ENCODE results near the gene SLC17A5. TPM values are rescaled to one million over a fixed set of nuclear protein-coding genes. Genes with fewer than 3 reads are reported as not detected.

The SLC17A5 gene
- total and polyA plus RNA-seq, 4 experiments from 2014 or later = 11.8 to 16.2 (median 14.1) TPM

GRCh38 chr6:73652637-73653570, 888 bp downstream of the SLC17A5 start:
- Mint-ChIP-seq H3K4me1 (peaks cover 14 to 39% (median 33%) of the 10 kb centered on the region in 4 donors), H3K9me3 (no peaks in the 10 kb centered on the region), H3K36me3 (peaks cover 12 to 20% of the 10 kb centered on the region in 2 donors), H3K27me3 (no peaks in the 10 kb centered on the region), H3K27ac (peak overlapping the region; percentile 95 to 99 (median 99)), H3K4me3 (peak overlapping the region; percentile 99 to 100 (median 99))
- ChIA-PET POLR2A (ENCODE audit: partially characterized antibody) (interaction anchor here (0.7 to 4.9 kb wide), 23 partner anchors 8 to 1950 kb away, joined by 3 to 238 read pairs (median 5); partner anchors contain the start of genes CGAS, COX7A2, EEF1A1 and MTO1), CTCF (ENCODE audit: partially characterized antibody) (interaction anchor here (0.6 to 4.0 kb wide), 35 partner anchors 9 to 1632 kb away, joined by 3 to 33 read pairs (median 5); partner anchors contain the start of genes CGAS, MTO1 and TMEM30A)
- Histone ChIP-seq H3K36me3 (ENCODE audit: insufficient read depth, low read length) (no peaks in the 10 kb centered on the region), H3K9me3 (ENCODE audit: control insufficient read depth in 1 of 2, low read length in 2 of 2) (no peaks in the 10 kb centered on the region), H3K27me3 (ENCODE audit: insufficient read depth, low read length) (no peaks in the 10 kb centered on the region), H3K27ac (ENCODE audit: low read depth, low read length) (peak overlapping the region; percentile 99), H3K4me3 (ENCODE audit: low read length in 2 of 2) (peak overlapping the region; percentile 85 to 95), H3K4me1 (ENCODE audit: insufficient read depth, low read length) (peaks cover 22% of the 10 kb centered on the region)
- intact Hi-C loops (cut with micrococcal nuclease) = loop anchor here (1.0 to 10.0 kb wide), 8 partner anchors 66 to 1949 kb away; partner anchors contain the start of genes COX7A2, KCNQ5, MTO1 and SENP6
- DNase-seq = peak; percentile 71 to 84 (median 79)

- Histone ChIP-seq H3K36me3 (ENCODE audit: insufficient read depth, low read length) (no peaks in the 10 kb centered on the region), H3K9me3 (ENCODE audit: control insufficient read depth in 1 of 2, low read length in 2 of 2) (no peaks in the 10 kb centered on the region), H3K4me3 (ENCODE audit: low read length in 2 of 2) (no peak overlapping the region), H3K4me1 (ENCODE audit: insufficient read depth, low read length) (peaks cover 20% of the 10 kb centered on the region), H3K27ac (ENCODE audit: low read depth, low read length) (no peak overlapping the region), H3K27me3 (ENCODE audit: insufficient read depth, low read length) (no peaks in the 10 kb centered on the region)
- Mint-ChIP-seq H3K4me1 (peaks cover 21 to 48% (median 38%) of the 10 kb centered on the region in 4 donors), H3K27ac (no peak overlapping the region), H3K9me3 (no peaks in the 10 kb centered on the region), H3K4me3 (peak overlapping the region in 1 of 8 donors; percentile 47), H3K27me3 (no peaks in the 10 kb centered on the region), H3K36me3 (peaks cover 19 to 28% of the 10 kb centered on the region in 2 donors)
- intact Hi-C loops (cut with micrococcal nuclease) = loop anchor here (5.0 to 10.0 kb wide), 4 partner anchors 62 to 1953 kb away; partner anchors contain the start of genes KCNQ5 and SENP6
- ChIA-PET CTCF (ENCODE audit: partially characterized antibody) (no interaction called here), POLR2A (ENCODE audit: partially characterized antibody) (interaction anchor here (0.8 to 1.4 kb wide), 2 partner anchors 127 to 175 kb away, joined by 3 read pairs; no protein-coding TSS in a partner anchor)
- no peak for DNase-seq
These were observed 4.0 kb downstream of the SLC17A5 start for GRCh38 chr6:73649783-73650182.

DNA sequence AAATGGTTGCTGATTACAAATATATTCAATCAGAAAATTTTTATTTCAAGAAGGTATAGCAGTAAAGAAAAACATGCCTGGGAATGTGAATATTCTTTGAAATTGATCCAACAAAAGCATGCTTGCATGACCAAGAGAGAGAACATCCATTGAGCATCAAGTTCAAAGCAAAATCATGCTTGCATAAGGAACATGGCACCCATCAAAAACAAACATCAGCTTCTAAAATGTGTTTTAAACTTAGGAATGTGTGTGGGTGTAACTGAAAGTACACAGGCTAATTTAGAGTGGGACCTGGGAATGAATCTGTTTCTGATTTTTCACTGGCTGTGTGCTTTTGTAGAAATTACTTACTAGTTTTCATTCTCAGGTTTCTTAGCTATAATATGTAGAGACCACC, 5.6 kb downstream of the SLC17A5 start:
- peaks cover 20 to 39% (median 31%) of the 10 kb centered on the region in 4 donors for H3K4me1 Mint-ChIP-seq
- DNase-seq = no peak
- H3K4me3 Mint-ChIP-seq = no peak overlapping the region
- Histone ChIP-seq H3K4me3 (ENCODE audit: low read length in 2 of 2) (no peak overlapping the region), H3K27ac (ENCODE audit: low read depth, low read length) (no peak overlapping the region), H3K27me3 (ENCODE audit: insufficient read depth, low read length) (no peaks in the 10 kb centered on the region), H3K36me3 (ENCODE audit: insufficient read depth, low read length) (no peaks in the 10 kb centered on the region), H3K4me1 (ENCODE audit: insufficient read depth, low read length) (peaks cover 15% of the 10 kb centered on the region), H3K9me3 (ENCODE audit: control insufficient read depth in 1 of 2, low read length in 2 of 2) (no peaks in the 10 kb centered on the region)
- H3K27ac Mint-ChIP-seq = no peak overlapping the region
- ChIA-PET CTCF (ENCODE audit: partially characterized antibody) (interaction anchor here (1.7 kb wide), 2 partner anchors 37 to 198 kb away, joined by 5 to 9 read pairs; no protein-coding TSS in a partner anchor), POLR2A (ENCODE audit: partially characterized antibody) (interaction anchor here (3.0 kb wide), 1 partner anchor 133 kb away, joined by 8 read pairs; no protein-coding TSS in a partner anchor)
- no peaks in the 10 kb centered on the region for H3K9me3 Mint-ChIP-seq
- intact Hi-C loops (cut with micrococcal nuclease) = no loop called here
- no peaks in the 10 kb centered on the region for H3K27me3 Mint-ChIP-seq
- H3K36me3 Mint-ChIP-seq = peaks cover 19 to 21% of the 10 kb centered on the region in 2 donors

- peaks cover 10 to 23% (median 18%) of the 10 kb centered on the region in 4 donors for H3K4me1 Mint-ChIP-seq
- H3K36me3 Mint-ChIP-seq = peaks cover 26 to 42% of the 10 kb centered on the region in 2 donors
- peak overlapping the region in 3 of 7 donors; percentile 55 to 75 (median 59) for H3K27ac Mint-ChIP-seq
- H3K4me3 Mint-ChIP-seq = peak overlapping the region; percentile 72 to 90 (median 84)
- no peaks in the 10 kb centered on the region for H3K27me3 Mint-ChIP-seq
- POLR2A ChIA-PET (ENCODE audit: partially characterized antibody) = interaction anchor here (2.9 to 5.9 kb wide), 2 partner anchors 8 to 125 kb away, joined by 17 to 28 read pairs; partner anchors contain the start of genes EEF1A1 and SLC17A5
- no peak for DNase-seq
- no peak overlapping the region for H3K27ac ChIP-seq (ENCODE audit: low read depth, low read length)
- H3K36me3 ChIP-seq (ENCODE audit: insufficient read depth, low read length) = peaks cover 3% of the 10 kb centered on the region
- no peak overlapping the region for H3K4me3 ChIP-seq (ENCODE audit: low read length in 2 of 2)
- H3K9me3 ChIP-seq (ENCODE audit: control insufficient read depth in 1 of 2, low read length in 2 of 2) = no peaks in the 10 kb centered on the region
- H3K27me3 ChIP-seq (ENCODE audit: insufficient read depth, low read length) = no peaks in the 10 kb centered on the region
- intact Hi-C loops (cut with micrococcal nuclease) = no loop called here
- CTCF ChIA-PET (ENCODE audit: partially characterized antibody) = interaction anchor here (0.9 to 2.4 kb wide), 5 partner anchors 8 to 183 kb away, joined by 3 to 9 read pairs (median 5); partner anchors contain the start of genes MTO1 and SLC17A5
- H3K9me3 Mint-ChIP-seq = no peaks in the 10 kb centered on the region
- peaks cover 6% of the 10 kb centered on the region for H3K4me1 ChIP-seq (ENCODE audit: insufficient read depth, low read length)
These were observed 8.7 kb downstream of the SLC17A5 start for GRCh38 chr6:73644941-73645591.

DNA sequence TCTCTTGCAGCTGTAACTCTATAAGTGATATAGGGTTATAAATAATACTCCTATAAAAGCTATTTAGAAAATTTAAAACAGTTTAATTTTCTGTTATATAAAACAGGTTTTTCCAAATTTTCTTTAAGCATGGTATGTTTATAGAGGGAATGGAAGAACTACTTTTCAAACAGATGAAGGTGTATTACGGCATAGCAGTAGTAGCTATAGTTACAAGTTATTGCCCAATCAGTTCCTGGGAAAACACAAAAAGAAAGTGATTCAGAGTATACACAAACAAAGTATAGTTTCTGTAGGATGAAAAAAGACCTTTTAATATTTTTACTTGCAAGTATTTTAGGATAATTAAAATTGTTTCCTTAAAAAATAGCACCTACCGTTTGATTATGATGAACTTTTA, 9.8 kb downstream of the SLC17A5 start:
- Mint-ChIP-seq H3K36me3 (peaks cover 26 to 44% of the 10 kb centered on the region in 2 donors), H3K27me3 (no peaks in the 10 kb centered on the region), H3K9me3 (no peaks in the 10 kb centered on the region), H3K27ac (no peak overlapping the region), H3K4me1 (peaks cover 11 to 22% (median 15%) of the 10 kb centered on the region in 4 donors), H3K4me3 (no peak overlapping the region)
- Histone ChIP-seq H3K9me3 (ENCODE audit: control insufficient read depth in 1 of 2, low read length in 2 of 2) (no peaks in the 10 kb centered on the region), H3K27ac (ENCODE audit: low read depth, low read length) (no peak overlapping the region), H3K4me3 (ENCODE audit: low read length in 2 of 2) (no peak overlapping the region), H3K36me3 (ENCODE audit: insufficient read depth, low read length) (peaks cover 3% of the 10 kb centered on the region), H3K4me1 (ENCODE audit: insufficient read depth, low read length) (peaks cover 6% of the 10 kb centered on the region), H3K27me3 (ENCODE audit: insufficient read depth, low read length) (no peaks in the 10 kb centered on the region)
- CTCF ChIA-PET (ENCODE audit: partially characterized antibody) = interaction anchor here (0.7 to 2.4 kb wide), 5 partner anchors 9 to 129 kb away, joined by 3 to 9 read pairs (median 5); partner anchors contain the start of gene SLC17A5
- intact Hi-C loops (cut with micrococcal nuclease) = no loop called here
- POLR2A ChIA-PET (ENCODE audit: partially characterized antibody) = interaction anchor here (2.9 to 5.9 kb wide), 2 partner anchors 9 to 124 kb away, joined by 17 to 28 read pairs; partner anchors contain the start of genes EEF1A1 and SLC17A5
- no peak for DNase-seq

DNA sequence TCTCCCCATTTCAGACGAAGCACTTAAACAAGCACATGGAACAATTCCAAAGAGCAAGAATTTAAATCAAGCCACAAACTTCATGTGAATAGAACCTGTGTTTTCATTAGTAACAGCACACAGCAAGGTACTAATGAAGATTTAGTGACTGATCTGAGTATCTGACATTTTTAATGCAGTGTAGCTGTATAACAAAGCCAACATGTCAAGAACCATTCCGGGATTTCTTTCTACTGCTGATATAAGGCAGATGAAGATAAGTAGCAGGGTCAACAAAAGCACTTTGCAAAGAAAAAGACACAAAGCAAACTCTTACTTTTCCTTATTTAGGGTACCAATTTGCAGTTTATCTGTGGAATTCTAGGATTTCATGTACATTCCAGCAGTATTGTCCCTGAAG, 11.3 kb downstream of the SLC17A5 start:
- intact Hi-C loops (cut with micrococcal nuclease) = no loop called here
- H3K4me3 ChIP-seq (ENCODE audit: low read length in 2 of 2) = no peak overlapping the region
- CTCF ChIA-PET (ENCODE audit: partially characterized antibody) = interaction anchor here (0.9 to 2.4 kb wide), 3 partner anchors 10 to 31 kb away, joined by 3 to 8 read pairs (median 5); no protein-coding TSS in a partner anchor
- no peaks in the 10 kb centered on the region for H3K27me3 ChIP-seq (ENCODE audit: insufficient read depth, low read length)
- peaks cover 29 to 53% of the 10 kb centered on the region in 2 donors for H3K36me3 Mint-ChIP-seq
- H3K27ac Mint-ChIP-seq = no peak overlapping the region
- no peaks in the 10 kb centered on the region for H3K9me3 ChIP-seq (ENCODE audit: control insufficient read depth in 1 of 2, low read length in 2 of 2)
- no peaks in the 10 kb centered on the region for H3K27me3 Mint-ChIP-seq
- peaks cover 11 to 22% (median 15%) of the 10 kb centered on the region in 4 donors for H3K4me1 Mint-ChIP-seq
- peaks cover 4% of the 10 kb centered on the region for H3K36me3 ChIP-seq (ENCODE audit: insufficient read depth, low read length)
- no peak overlapping the region for H3K27ac ChIP-seq (ENCODE audit: low read depth, low read length)
- H3K9me3 Mint-ChIP-seq = no peaks in the 10 kb centered on the region
- DNase-seq = no peak
- POLR2A ChIA-PET (ENCODE audit: partially characterized antibody) = interaction anchor here (1.7 to 5.9 kb wide), 2 partner anchors 11 to 122 kb away, joined by 4 to 28 read pairs; partner anchors contain the start of genes EEF1A1 and SLC17A5
- H3K4me3 Mint-ChIP-seq = no peak overlapping the region
- H3K4me1 ChIP-seq (ENCODE audit: insufficient read depth, low read length) = peaks cover 6% of the 10 kb centered on the region
